NCI-H187 (cell line): ENCODE measurements around the gene AGBL2.

Source experiments
- DNase-seq, 2 experiments: peaks; one replicate each; lab custom pipeline; 2025; lab: John Stamatoyannopoulos, UW

The AGBL2 gene

DNA sequence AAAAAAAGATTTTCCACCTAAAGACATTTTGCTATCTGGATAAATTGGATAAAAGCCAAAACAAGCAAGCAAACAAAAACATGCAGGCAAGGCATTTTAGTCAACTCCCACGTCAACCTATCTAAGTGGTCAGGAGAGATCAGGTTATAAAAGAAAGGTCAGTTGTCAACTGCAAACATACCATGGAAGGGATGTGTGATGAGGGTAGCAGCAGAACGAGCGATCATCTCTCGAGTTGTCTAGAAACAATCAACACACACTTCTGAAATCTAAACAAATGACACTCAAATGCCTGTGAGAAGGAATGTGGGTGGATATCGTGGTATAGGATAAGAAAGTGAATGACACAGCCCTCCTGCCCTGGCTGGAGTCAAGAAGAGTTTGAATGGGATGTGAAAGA, 83.7 kb downstream of the AGBL2 start:
- DNase-seq = no peak

DNA sequence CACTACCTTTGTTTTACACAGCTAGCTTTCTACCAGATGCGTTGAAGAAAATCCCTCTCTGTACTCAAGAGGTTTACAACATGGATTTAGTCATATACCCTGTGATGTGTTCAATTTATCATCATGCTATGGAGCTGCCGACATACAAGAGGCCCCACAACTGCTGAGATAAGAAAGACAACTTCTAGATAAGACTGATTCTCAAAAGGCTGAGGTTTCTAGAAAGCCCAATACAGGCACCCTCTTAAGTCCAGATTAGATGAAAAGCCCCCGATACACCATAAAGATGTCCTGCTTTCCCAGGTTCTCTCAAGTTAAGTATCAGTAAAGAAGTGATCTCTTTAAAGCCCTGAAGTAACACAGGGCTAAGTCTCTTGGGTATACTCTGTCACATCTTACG, 87.1 kb downstream of the AGBL2 start:
- no peak for DNase-seq

GRCh38 chr11:47626234-47626633, 88.9 kb downstream of the AGBL2 start:
- no peak for DNase-seq

GRCh38 chr11:47620836-47621378, 94.3 kb downstream of the AGBL2 start:
- no peak for DNase-seq

DNA sequence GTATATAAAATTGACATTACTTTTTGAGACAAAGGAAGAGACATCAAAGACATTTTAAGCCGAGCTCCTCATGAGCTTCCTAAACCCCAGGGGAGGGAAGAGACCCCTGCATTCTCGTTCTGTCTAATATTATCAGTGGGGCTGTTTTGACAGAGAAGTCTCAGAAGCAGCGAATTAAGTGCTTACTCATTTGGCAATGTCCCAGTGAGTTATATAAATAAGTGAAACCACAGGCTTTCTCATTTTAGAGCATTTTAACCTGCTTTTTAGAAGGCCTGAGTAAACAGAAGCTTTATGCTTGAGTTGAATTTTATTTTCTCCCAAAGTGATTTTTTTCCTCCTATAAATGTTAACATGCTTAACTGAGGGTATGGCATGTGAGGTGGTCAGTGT, 97.8 kb downstream of the AGBL2 start:
- DNase-seq = no peak

GRCh38 chr11:47616726-47617416, 98.3 kb downstream of the AGBL2 start:
- no peak for DNase-seq

DNA sequence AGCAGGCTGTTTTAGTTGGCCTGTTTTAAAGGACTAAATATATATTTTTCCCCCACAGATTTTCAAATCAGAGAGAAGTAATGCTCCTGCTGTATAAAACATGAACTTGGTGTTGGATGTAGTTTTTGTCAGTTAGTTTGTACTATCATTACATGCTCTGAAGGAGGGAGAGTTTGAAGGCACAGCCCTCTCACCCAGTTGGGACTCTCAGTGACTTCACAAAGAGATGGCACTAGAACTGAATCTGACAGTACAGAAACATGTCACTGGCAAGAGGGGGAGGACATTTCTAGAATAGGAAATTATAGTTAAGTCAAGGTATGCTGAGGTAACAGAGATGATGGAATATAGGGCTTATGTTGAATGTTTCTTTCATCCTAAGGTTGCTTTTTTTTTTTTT, 99.9 kb downstream of the AGBL2 start:
- DNase-seq = no peak

- DNase-seq = no peak
Measured at GRCh38 chr11:47611348-47611794, 103.8 kb downstream of the AGBL2 start.

DNA sequence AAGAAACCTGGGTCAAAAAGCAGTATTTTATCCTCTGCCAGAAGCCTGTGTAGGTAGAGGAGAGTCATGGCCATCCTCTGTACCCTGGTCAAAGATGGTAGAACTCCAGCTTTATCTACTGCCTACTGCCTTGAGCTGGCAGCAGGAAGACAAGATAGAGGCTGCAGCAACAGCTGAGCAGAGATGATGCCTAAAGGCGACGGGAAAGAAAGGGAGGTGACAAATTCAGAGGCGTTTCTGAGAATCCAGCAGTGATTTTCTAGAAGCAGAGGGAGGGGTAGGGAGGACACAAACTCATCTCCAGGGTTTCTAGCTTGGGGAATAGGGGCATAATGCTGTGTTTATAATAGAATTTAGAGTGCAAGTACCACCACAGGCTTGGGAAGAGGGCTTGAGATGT, 105.5 kb downstream of the AGBL2 start:
- DNase-seq = no peak
